ENCODE measurements around the gene NUDT5. TPM values are rescaled to one million over a fixed set of nuclear protein-coding genes. Genes with fewer than 3 reads are reported as not detected.

NUDT5 gene
- total and polyA plus RNA-seq, 2 of the 8 experiments (the other 6 are each of a cell fraction or from before 2014, with no cell fraction given) = 130 to 134 TPM

GRCh38 chr10:12121673-12122072 lies 74.0 kb downstream of the NUDT5 start (continued):
- no peak for TF ChIP-seq CHD7 (IDR thresholded peaks at IDR 0.05; ENCODE audit: insufficient replicate concordance, low read length)
- TF ChIP-seq RNF2 (IDR thresholded peaks at IDR 0.05; ENCODE audit: borderline replicate concordance, low read depth, low read length, missing control alignments, poor library complexity, severe bottlenecking) = no peak
- TF ChIP-seq JUND (IDR thresholded peaks at IDR 0.05; ENCODE audit: low read length) = no peak

Measured in H1 (cell line).